Measurements from ENCODE around the gene ABCC11. TPM values are rescaled to one million over a fixed set of nuclear protein-coding genes. Genes with fewer than 3 reads are reported as not detected.

The ABCC11 gene
- total RNA-seq, 1 experiment from 2014 or later: 0.83 TPM

- Histone ChIP-seq H3K9me2 (ENCODE audit: insufficient read depth) (no peaks in the 10 kb centered on the region), H3K9me3 (ENCODE audit: insufficient read depth, low read depth) (no peaks in the 10 kb centered on the region), H4K20me1 (ENCODE audit: insufficient read depth) (no peaks in the 10 kb centered on the region), H3K4me3 (no peak overlapping the region), H3K27ac (no peak overlapping the region), H3K79me2 (ENCODE audit: low read depth) (no peaks in the 10 kb centered on the region), H3F3A (ENCODE audit: insufficient read depth, low read depth) (peaks cover 4% of the 10 kb centered on the region; the same call in 1 of the 2 replicates), H3K36me3 (ENCODE audit: low read depth) (no peaks in the 10 kb centered on the region), H3K27me3 (ENCODE audit: insufficient read depth, low read depth) (no peaks in the 10 kb centered on the region), H3K4me1 (replicated peaks; ENCODE audit: insufficient read depth) (peaks cover 4% of the 10 kb centered on the region), H2AFZ (no peak overlapping the region), H3K4me2 (no peak overlapping the region)
- ChIA-PET CTCF (no interaction called here), POLR2A (ENCODE audit: unreplicated experiment) (no interaction called here)
- TF ChIP-seq EZH2 (IDR thresholded peaks at IDR 0.05; ENCODE audit: low read depth): no peak
- TF ChIP-seq CTCF (conservative IDR thresholded peaks at IDR 0.05): peak; percentile 83
- DNase-seq: peak; percentile 34 to 46
- no TSS peak for BruUV-seq (replicated peaks)
- intact Hi-C loops (cut with micrococcal nuclease; ENCODE audit: unreplicated experiment): no loop called here
Measured at GRCh38 chr16:48117217-48118105, 129.9 kb downstream of the ABCC11 start.

Other genes starting within 250 kb of the ABCC11 start
- not detected in 2 replicates for gene ABCC12, start 91.5 kb downstream of the ABCC11 start, total RNA-seq (2021)
- 41.9 and 47.0 TPM in 2 replicates for gene LONP2, start 3.2 kb downstream of the ABCC11 start, total RNA-seq (2021)
- gene SIAH1, start 137.9 kb upstream of the ABCC11 start, total RNA-seq (2021): 18.6 and 22.8 TPM in 2 replicates